OCI-LY1 (cell line): Measurements from ENCODE around the gene ARHGEF16.
A peak's percentile ranks its signal among the peaks of the same experiment; 100 is the strongest.

Experiments used
- H2AFZ ChIP-seq: fragments of 200-600 bp; sonication (generic), shearing (Covaris generic); 2 replicates; pipeline ENCODE4 v1.6.0; 2014; ENCODE audit warnings: antibody characterized with exemption, mild to moderate bottlenecking, low read length
- H3F3A ChIP-seq: fragments of 200-600 bp; sonication (generic), shearing (Covaris generic); 2 replicates; pipeline ENCODE4 v1.6.0; 2014; ENCODE audit warnings: mild to moderate bottlenecking, antibody characterized with exemption, low read length, moderate library complexity; ENCODE audit not compliant: insufficient read depth
- H3K27ac ChIP-seq: fragments of 200-600 bp; sonication (generic); 2 replicates; pipeline ENCODE4 v1.5.1; 2014; ENCODE audit warnings: low read length, mixed run types, mild to moderate bottlenecking, low read depth; ENCODE audit not compliant: poor library complexity, severe bottlenecking
- H3K27me3 ChIP-seq: fragments of 200-600 bp; sonication (generic); 2 replicates; pipeline ENCODE4 v1.6.0; 2014; ENCODE audit warnings: antibody characterized with exemption, mild to moderate bottlenecking, low read length, moderate library complexity; ENCODE audit not compliant: insufficient read depth
- H3K36me3 ChIP-seq: fragments of 200-600 bp; sonication (generic); 2 replicates; pipeline ENCODE4 v1.6.1; 2014; ENCODE audit warnings: mild to moderate bottlenecking, antibody characterized with exemption, low read length, moderate library complexity, mixed read lengths; ENCODE audit not compliant: insufficient read depth
- H3K4me1 ChIP-seq: fragments of 200-600 bp; sonication (generic); 2 replicates; pipeline ENCODE4 v1.5.1; 2014; ENCODE audit warnings: mild to moderate bottlenecking, low read length, moderate library complexity; ENCODE audit not compliant: insufficient read depth, severe bottlenecking
- H3K4me2 ChIP-seq: fragments of 200-600 bp; sonication (generic), shearing (Covaris generic); 2 replicates; pipeline ENCODE4 v1.6.1; 2014; ENCODE audit warnings: low read length
- H3K4me3 ChIP-seq: fragments of 200-600 bp; sonication (generic); 2 replicates; pipeline ENCODE4 v1.5.1; 2014; ENCODE audit warnings: low read length, low read depth, mild to moderate bottlenecking, mixed read lengths; ENCODE audit not compliant: poor library complexity, severe bottlenecking
- H3K79me2 ChIP-seq: fragments of 200-600 bp; shearing (Covaris generic); 2 replicates; pipeline ENCODE4 v1.6.1; 2016; ENCODE audit warnings: mixed run types, low read length, mixed read lengths; ENCODE audit not compliant: insufficient read depth
- H3K9ac ChIP-seq: fragments of 200-600 bp; sonication (generic), shearing (Covaris generic); 2 replicates; pipeline ENCODE4 v1.6.1; 2014; ENCODE audit warnings: mild to moderate bottlenecking, low read length, mixed read lengths
- H3K9me2 ChIP-seq: fragments of 200-600 bp; sonication (generic), shearing (Covaris generic); 2 replicates; pipeline ENCODE4 v1.6.1; 2014; ENCODE audit warnings: low read depth, mild to moderate bottlenecking, low read length, mixed read lengths
- H3K9me3 ChIP-seq: fragments of 200-600 bp; shearing (Covaris generic); 2 replicates; pipeline ENCODE4 v1.6.1; 2014; ENCODE audit warnings: low read length, mixed read lengths
- H4K20me1 ChIP-seq: fragments of 200-600 bp; sonication (generic), shearing (Covaris generic); 2 replicates; pipeline ENCODE4 v1.6.0; 2016; ENCODE audit warnings: mild to moderate bottlenecking, low read length; ENCODE audit not compliant: insufficient read depth
- EZH2 ChIP-seq: fragments of 200-600 bp; sonication (generic), shearing (Covaris generic); IDR thresholded peaks from 2 replicates; pipeline ENCODE4 v1.8.0; 2017; ENCODE audit warnings: borderline replicate concordance, mixed run types, mild to moderate bottlenecking, antibody characterized with exemption, low read length, moderate library complexity, mixed read lengths
- TF ChIP-seq, protein P1 (sequence below): fragments of 200-600 bp; sonication (generic), shearing (Covaris generic); IDR thresholded peaks from 2 replicates; pipeline ENCODE4 v1.5.1; 2017; ENCODE audit warnings: mild to moderate bottlenecking, antibody characterized with exemption, low read length, moderate library complexity, mixed read lengths

ARHGEF16 gene

DNA sequence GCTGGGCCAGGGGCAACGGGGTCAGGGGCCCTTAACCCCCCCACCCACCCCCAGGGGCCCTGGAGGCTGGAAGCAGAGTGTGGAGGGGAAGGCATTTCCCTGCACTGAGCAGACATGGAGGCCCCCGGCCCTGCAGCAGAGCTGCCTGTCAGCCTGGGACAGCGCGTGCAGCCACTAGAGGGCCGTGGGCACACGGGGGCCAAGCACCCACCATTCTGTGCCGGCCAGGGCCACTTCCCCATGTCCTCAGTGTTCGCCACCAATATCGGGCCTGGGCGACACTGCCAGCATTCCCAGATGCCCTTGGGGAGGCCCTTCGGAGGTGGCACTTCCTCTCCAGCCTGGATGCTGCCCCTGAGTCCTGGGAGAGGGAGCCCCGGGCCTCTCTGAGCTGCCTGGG is 23.2 kb upstream of the ARHGEF16 start:
- no peak for TF ChIP-seq EZH2
- TF ChIP-seq, protein P1, sequence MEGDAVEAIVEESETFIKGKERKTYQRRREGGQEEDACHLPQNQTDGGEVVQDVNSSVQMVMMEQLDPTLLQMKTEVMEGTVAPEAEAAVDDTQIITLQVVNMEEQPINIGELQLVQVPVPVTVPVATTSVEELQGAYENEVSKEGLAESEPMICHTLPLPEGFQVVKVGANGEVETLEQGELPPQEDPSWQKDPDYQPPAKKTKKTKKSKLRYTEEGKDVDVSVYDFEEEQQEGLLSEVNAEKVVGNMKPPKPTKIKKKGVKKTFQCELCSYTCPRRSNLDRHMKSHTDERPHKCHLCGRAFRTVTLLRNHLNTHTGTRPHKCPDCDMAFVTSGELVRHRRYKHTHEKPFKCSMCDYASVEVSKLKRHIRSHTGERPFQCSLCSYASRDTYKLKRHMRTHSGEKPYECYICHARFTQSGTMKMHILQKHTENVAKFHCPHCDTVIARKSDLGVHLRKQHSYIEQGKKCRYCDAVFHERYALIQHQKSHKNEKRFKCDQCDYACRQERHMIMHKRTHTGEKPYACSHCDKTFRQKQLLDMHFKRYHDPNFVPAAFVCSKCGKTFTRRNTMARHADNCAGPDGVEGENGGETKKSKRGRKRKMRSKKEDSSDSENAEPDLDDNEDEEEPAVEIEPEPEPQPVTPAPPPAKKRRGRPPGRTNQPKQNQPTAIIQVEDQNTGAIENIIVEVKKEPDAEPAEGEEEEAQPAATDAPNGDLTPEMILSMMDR, result peak; percentile 28; the same call in 1 of the 2 replicates

DNA sequence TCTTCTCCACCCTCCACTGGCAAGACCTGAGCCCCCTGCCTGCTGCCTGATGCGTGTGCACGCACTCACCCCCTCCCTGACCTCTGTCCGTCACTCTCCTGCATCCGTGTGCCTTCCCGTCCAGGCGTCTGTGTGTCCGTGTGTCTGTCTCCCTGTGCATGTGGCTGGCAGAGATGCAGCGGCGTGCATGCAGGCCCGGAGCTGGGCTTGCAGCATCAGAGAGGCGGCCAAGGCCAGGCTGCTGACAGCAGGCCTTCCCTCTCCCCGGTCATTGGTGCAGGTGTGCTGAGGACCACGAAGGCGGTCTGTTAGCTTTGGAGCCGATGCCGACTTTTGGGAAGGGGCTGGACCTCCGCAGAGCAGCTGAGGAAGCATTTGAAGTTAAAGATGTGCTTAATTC is 22.8 kb upstream of the ARHGEF16 start:
- TF ChIP-seq, protein P1, result no peak
- no peak for TF ChIP-seq EZH2
- H3K36me3 ChIP-seq, result no peaks in the 10 kb centered on the region
- H3K4me1 ChIP-seq, result no peaks in the 10 kb centered on the region
- H3F3A ChIP-seq, result no peaks in the 10 kb centered on the region
- H3K4me2 ChIP-seq, result no peak overlapping the region
- no peak overlapping the region for H3K9ac ChIP-seq
- H4K20me1 ChIP-seq, result no peaks in the 10 kb centered on the region
- no peaks in the 10 kb centered on the region for H3K79me2 ChIP-seq
- no peak overlapping the region for H2AFZ ChIP-seq
- H3K9me2 ChIP-seq, result no peaks in the 10 kb centered on the region
- no peak overlapping the region for H3K4me3 ChIP-seq
- no peaks in the 10 kb centered on the region for H3K27me3 ChIP-seq
- no peaks in the 10 kb centered on the region for H3K9me3 ChIP-seq
- no peak overlapping the region for H3K27ac ChIP-seq

More for the DNA sequence above, 23.2 kb upstream of the ARHGEF16 start:
- Histone ChIP-seq H3F3A (no peaks in the 10 kb centered on the region), H3K27ac (no peak overlapping the region), H3K9me3 (no peaks in the 10 kb centered on the region), H3K79me2 (no peaks in the 10 kb centered on the region), H3K27me3 (no peaks in the 10 kb centered on the region), H3K4me3 (no peak overlapping the region), H3K36me3 (no peaks in the 10 kb centered on the region), H3K9ac (no peak overlapping the region), H2AFZ (no peak overlapping the region), H3K9me2 (no peaks in the 10 kb centered on the region), H3K4me2 (no peak overlapping the region), H4K20me1 (no peaks in the 10 kb centered on the region), H3K4me1 (no peaks in the 10 kb centered on the region)

DNA sequence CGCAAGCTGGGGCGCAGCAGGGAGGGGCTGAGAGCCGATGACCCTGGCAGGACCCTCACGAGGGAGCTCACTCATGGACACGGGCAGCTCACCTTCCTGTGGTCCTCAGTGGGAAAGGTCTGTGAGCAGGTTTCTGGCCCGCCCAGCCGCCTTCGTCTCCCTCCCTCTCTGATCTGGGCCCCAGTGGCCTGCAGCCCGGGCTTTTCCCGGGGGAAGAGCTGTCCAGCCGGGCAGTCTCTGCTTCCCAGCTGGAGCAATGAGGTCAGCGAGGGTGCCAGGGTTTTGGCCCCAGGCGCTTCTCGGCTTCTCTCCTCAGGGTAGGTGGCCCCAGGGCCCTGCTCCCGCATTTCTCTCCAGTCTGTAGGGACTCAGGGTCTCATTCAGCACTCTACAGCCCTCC is 22.2 kb upstream of the ARHGEF16 start:
- no peak for TF ChIP-seq EZH2
- TF ChIP-seq, protein P1, result no peak
- no peaks in the 10 kb centered on the region for H3K27me3 ChIP-seq

More for the DNA sequence above, 22.2 kb upstream of the ARHGEF16 start:
- no peaks in the 10 kb centered on the region for H4K20me1 ChIP-seq
- no peak overlapping the region for H3K4me3 ChIP-seq
- H3F3A ChIP-seq, result no peaks in the 10 kb centered on the region
- H3K27ac ChIP-seq, result no peak overlapping the region
- H3K36me3 ChIP-seq, result no peaks in the 10 kb centered on the region
- no peaks in the 10 kb centered on the region for H3K9me2 ChIP-seq
- H2AFZ ChIP-seq, result no peak overlapping the region
- no peaks in the 10 kb centered on the region for H3K79me2 ChIP-seq
- no peak overlapping the region for H3K9ac ChIP-seq
- no peaks in the 10 kb centered on the region for H3K4me1 ChIP-seq
- no peaks in the 10 kb centered on the region for H3K9me3 ChIP-seq
- no peak overlapping the region for H3K4me2 ChIP-seq
